ENCODE measurements around the gene FAM20A.
A peak's percentile ranks its signal among the peaks of the same experiment; 100 is the strongest.
"Not testable (repeated sequence)": the region's sequence is repeated elsewhere in the genome, so short reads cannot be mapped to it uniquely, and the experiment has no call there.

Gene FAM20A

DNA sequence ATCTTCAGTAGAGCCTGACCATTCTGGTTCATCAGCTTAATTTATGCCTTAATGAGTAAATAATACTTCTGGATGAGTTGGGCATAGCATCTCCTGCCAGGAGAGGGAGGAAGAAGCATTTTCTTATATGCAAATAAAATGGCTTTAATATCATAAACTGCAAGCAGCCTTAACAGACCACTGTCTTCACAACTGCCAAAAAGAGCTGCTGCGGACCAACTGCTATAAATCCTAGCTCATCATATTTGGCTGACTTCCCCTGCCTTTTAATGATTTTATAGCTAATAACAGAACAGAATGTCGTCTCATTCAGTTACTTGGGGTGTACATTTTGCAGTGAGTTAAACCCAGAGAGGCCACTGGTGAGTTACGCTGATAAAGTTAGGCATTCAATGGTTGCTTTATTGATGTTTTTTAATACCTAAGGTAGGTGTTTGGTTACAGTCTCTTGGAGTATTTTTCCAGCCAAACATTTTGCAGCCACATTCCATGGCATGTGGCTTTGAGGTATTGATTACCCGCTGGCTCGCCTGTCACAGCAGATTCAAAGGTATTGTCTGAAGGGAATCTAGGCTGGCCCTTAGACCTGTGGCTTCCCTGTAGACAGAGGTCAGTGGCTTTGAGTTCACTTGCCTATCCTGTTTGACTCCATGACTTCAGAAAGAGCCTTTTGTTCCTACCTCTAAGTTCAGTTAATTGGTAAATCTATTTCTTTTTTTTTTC, 16.4 kb downstream of the FAM20A start:
- no peaks in the 10 kb centered on the region for H3K27me3 Mint-ChIP-seq
- no peak overlapping the region for H3K4me3 Mint-ChIP-seq
- H3K9me3 Mint-ChIP-seq, result peaks cover 7 to 21% of the 10 kb centered on the region in 2 donors
- ATAC-seq, result no peak
- DNase-seq, result no peak
- H3K27ac Mint-ChIP-seq, result no peak overlapping the region
- H3K4me1 Mint-ChIP-seq, result no peaks in the 10 kb centered on the region

- not testable (repeated sequence) for H3K4me3 Mint-ChIP-seq, H3K9me3 Mint-ChIP-seq, H3K27me3 Mint-ChIP-seq, H3K4me1 Mint-ChIP-seq, DNase-seq, ATAC-seq, H3K27ac Mint-ChIP-seq
Measured at GRCh38 chr17:68582867-68583266, 18.3 kb downstream of the FAM20A start.

DNA sequence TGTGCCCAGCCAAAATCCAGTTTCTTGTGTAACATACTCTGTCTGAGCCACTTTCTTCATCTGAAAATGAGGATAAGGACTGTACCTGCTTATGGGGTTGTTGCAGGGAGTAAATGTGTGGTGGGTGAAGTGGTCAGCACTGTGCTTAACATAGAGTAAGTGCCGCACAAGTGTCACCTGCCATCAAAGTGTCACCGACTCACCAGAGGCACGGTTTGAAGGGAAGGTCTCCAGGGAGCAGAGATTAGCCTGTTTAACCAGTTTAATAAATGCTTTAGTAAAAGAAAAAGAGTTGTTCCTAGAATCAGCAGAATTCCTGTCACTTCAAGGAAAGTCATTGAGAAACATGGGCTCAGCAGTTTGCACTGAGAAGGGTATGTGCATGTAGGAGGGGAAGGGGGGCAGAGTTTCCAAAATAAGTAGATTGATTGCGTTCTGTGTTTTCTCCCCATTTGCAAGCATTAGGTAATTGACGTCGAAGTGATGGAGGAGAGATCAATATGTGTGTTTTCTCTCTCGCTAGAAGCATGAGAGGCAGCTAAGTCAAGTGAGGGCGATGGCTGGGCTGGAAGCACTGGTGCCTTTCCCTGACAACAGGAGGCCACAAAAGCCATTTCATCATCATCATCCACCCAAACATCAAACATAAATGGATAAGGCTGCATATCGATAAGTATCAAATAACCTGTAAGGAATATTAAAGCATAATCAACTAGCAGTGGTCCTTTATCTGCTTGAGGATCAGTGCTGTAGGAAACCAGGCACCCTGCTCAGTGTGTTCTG, 19.1 kb downstream of the FAM20A start:
- Mint-ChIP-seq H3K4me3 (no peak overlapping the region), H3K27me3 (no peaks in the 10 kb centered on the region), H3K9me3 (no peaks in the 10 kb centered on the region), H3K27ac (no peak overlapping the region), H3K4me1 (no peaks in the 10 kb centered on the region)
- ATAC-seq, result no peak
- DNase-seq, result no peak

GRCh38 chr17:68580236-68580770, 20.9 kb downstream of the FAM20A start:
- Mint-ChIP-seq H3K27ac (no peak overlapping the region), H3K4me3 (no peak overlapping the region), H3K27me3 (no peaks in the 10 kb centered on the region), H3K9me3 (no peaks in the 10 kb centered on the region), H3K4me1 (no peaks in the 10 kb centered on the region)
- ATAC-seq (no peak), DNase-seq (no peak)

DNA sequence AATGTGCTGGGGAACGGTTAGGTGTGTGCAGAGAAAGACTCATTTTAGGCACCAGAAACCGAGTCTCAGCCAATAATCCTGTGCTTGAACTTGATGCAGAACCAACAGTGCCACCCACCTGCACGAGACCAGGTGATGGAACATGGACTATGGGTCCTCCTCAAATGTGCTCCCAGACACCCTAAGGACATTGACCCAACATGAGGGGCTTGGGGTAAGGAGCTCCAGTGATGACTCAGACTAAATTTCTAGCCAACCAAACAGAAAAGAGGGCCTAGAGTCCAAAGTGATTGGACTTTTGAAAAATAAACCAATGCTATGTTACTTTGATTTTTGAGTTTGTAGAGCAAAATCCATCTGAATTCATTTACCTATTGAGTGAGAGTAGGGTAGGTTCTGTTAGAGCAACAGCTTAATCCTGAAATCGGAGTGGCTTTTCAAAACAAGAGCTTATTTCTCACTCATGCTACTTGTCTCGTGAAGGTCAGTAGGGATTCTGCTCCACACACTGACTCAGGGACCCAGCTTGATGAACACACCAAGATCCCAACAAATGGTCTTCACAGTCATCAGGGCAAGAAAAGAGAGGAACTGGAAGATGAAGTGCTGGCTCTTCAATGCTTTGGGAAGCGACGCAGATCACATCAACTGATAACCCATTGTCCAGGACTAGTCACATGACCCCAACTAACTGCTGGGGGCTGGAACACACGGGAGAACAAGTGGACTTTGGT, 21.8 kb downstream of the FAM20A start:
- Mint-ChIP-seq H3K27ac (no peak overlapping the region), H3K4me3 (no peak overlapping the region), H3K27me3 (no peaks in the 10 kb centered on the region), H3K9me3 (no peaks in the 10 kb centered on the region), H3K4me1 (no peaks in the 10 kb centered on the region)
- ATAC-seq (no peak), DNase-seq (no peak)

- H3K9me3 Mint-ChIP-seq, result no peaks in the 10 kb centered on the region
- H3K4me1 Mint-ChIP-seq, result no peaks in the 10 kb centered on the region
- DNase-seq (no peak), ATAC-seq (no peak)
- no peak overlapping the region for H3K27ac Mint-ChIP-seq
- no peak overlapping the region for H3K4me3 Mint-ChIP-seq
- H3K27me3 Mint-ChIP-seq, result no peaks in the 10 kb centered on the region
Measured at GRCh38 chr17:68578236-68578635, 22.9 kb downstream of the FAM20A start.

GRCh38 chr17:68577497-68577821, 23.7 kb downstream of the FAM20A start:
- no peaks in the 10 kb centered on the region for H3K27me3 Mint-ChIP-seq
- no peak for DNase-seq
- H3K9me3 Mint-ChIP-seq, result no peaks in the 10 kb centered on the region
- H3K4me1 Mint-ChIP-seq, result no peaks in the 10 kb centered on the region
- no peak overlapping the region for H3K27ac Mint-ChIP-seq
- no peak for ATAC-seq
- H3K4me3 Mint-ChIP-seq, result no peak overlapping the region

- DNase-seq, result no peak
- no peaks in the 10 kb centered on the region for H3K4me1 Mint-ChIP-seq
- no peak for ATAC-seq
- H3K27me3 Mint-ChIP-seq, result no peaks in the 10 kb centered on the region
- H3K4me3 Mint-ChIP-seq, result no peak overlapping the region
- no peak overlapping the region for H3K27ac Mint-ChIP-seq
- no peaks in the 10 kb centered on the region for H3K9me3 Mint-ChIP-seq
Measured at GRCh38 chr17:68576811-68577496, 24.2 kb downstream of the FAM20A start.

DNA sequence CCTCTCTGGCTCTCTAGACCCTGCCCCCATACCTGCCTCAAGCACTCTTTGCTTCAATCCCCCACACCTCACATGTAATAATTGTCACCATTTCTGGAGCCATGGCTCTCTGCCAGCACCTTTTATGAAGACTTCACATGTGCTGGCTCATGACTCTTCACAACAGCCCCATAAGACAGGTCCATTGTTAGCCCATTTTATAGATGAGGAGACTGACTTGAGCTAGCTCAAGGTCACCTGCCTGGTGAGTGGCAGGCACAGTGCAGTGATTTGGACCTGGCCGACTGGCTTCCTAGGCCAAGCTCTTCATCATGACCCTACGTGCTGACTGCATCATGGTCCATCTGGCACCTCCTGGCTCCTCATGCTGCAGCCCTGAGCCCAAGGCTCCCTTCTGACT, 25.0 kb downstream of the FAM20A start:
- Mint-ChIP-seq H3K27me3 (no peaks in the 10 kb centered on the region), H3K9me3 (no peaks in the 10 kb centered on the region), H3K4me3 (no peak overlapping the region), H3K4me1 (no peaks in the 10 kb centered on the region), H3K27ac (no peak overlapping the region)
- ATAC-seq (no peak), DNase-seq (no peak)

DNA sequence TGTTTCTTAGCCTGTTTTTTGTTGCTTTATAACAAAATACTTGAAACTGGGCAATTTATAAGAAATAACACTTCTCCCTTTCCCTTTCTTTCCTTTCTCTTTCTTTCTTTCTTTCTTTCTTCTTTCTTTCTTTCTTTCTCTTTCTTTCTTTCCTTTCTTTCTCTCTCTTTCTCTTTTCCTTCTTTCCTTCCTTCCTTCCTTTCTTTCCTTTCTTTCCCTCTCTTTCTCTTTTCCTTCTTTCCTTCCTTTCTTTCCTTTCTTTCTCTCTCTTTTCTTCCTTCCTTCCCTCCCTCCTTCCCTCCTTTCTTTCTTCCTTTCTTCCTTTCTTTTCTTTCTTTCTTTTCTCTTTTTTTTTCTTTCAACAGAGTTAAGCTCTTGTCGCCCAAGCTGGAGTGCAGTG, 27.8 kb downstream of the FAM20A start:
- DNase-seq (no peak), ATAC-seq (no peak)
- H3K9me3 Mint-ChIP-seq, result no peaks in the 10 kb centered on the region
- H3K4me3 Mint-ChIP-seq, result no peak overlapping the region
- H3K27me3 Mint-ChIP-seq, result no peaks in the 10 kb centered on the region
- H3K27ac Mint-ChIP-seq, result peak overlapping the region in 1 of 2 donors; percentile 1
- no peaks in the 10 kb centered on the region for H3K4me1 Mint-ChIP-seq

- Mint-ChIP-seq H3K4me3 (no peak overlapping the region), H3K27me3 (no peaks in the 10 kb centered on the region), H3K4me1 (no peaks in the 10 kb centered on the region), H3K9me3 (no peaks in the 10 kb centered on the region), H3K27ac (no peak overlapping the region)
- no peak for DNase-seq
- ATAC-seq, result no peak
Measured at GRCh38 chr17:68572138-68572842, 28.9 kb downstream of the FAM20A start.

DNA sequence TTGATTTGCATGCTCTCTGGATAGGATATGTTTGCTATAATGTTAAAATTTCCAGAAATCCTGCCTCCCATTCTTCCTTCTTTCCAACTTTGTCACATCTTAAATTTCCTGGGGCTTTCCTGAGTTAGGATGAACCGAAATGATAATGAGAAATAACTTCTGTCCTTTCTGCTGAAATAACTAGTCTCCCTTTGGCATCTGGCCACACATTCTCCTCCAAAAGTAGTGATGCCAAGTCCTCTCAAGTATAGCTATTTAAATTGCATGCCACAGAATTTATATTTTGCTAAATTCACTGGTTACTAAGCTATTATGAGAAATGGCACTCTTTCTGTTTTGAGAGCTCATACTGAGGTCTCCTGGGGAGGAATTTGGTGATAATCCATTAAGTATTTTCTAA, 30.6 kb downstream of the FAM20A start:
- Mint-ChIP-seq H3K27ac (no peak overlapping the region), H3K4me3 (no peak overlapping the region), H3K27me3 (peaks cover 8% of the 10 kb centered on the region)

DNA sequence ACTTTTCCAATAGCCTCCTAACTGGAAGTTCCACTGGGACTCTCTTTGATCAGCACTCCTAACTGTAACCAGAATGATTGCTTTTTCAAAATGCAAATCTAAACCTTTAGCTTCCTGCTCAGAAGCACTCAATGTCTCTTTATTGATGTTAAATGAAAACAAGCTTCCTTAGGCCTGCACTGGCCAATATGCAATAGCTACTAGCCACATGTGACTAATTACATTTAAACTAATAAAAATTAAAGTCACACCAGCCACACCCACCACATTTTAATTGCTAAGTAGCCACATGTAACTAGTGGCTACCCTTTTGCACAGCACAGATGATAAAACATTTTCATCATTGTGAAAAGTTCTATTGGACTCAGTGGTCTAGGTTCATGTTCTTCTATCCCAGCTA, 31.8 kb downstream of the FAM20A start:
- peaks cover 8% of the 10 kb centered on the region for H3K27me3 Mint-ChIP-seq
- H3K27ac Mint-ChIP-seq, result no peak overlapping the region
- DNase-seq (no peak), ATAC-seq (no peak)
- H3K4me3 Mint-ChIP-seq, result no peak overlapping the region
- H3K9me3 Mint-ChIP-seq, result no peaks in the 10 kb centered on the region
- no peaks in the 10 kb centered on the region for H3K4me1 Mint-ChIP-seq

More for the DNA sequence above, 30.6 kb downstream of the FAM20A start:
- Mint-ChIP-seq H3K9me3 (no peaks in the 10 kb centered on the region), H3K4me1 (no peaks in the 10 kb centered on the region)
- DNase-seq (no peak), ATAC-seq (no peak)

- ATAC-seq, result no peak
- no peak overlapping the region for H3K4me3 Mint-ChIP-seq
Measured at GRCh38 chr17:68568581-68568980, 32.6 kb downstream of the FAM20A start.

GRCh38 chr17:68567581-68567980, 33.6 kb downstream of the FAM20A start:
- Mint-ChIP-seq H3K4me3 (no peak overlapping the region), H3K9me3 (no peaks in the 10 kb centered on the region), H3K27ac (no peak overlapping the region), H3K4me1 (no peaks in the 10 kb centered on the region), H3K27me3 (peaks cover 8% of the 10 kb centered on the region)
- ATAC-seq (no peak), DNase-seq (no peak)

More at GRCh38 chr17:68568581-68568980, 32.6 kb downstream of the FAM20A start:
- no peaks in the 10 kb centered on the region for H3K9me3 Mint-ChIP-seq
- H3K27ac Mint-ChIP-seq, result no peak overlapping the region
- peaks cover 8% of the 10 kb centered on the region for H3K27me3 Mint-ChIP-seq
- H3K4me1 Mint-ChIP-seq, result no peaks in the 10 kb centered on the region
- no peak for DNase-seq

Data from stimulated activated naive CD8-positive, alpha-beta T cell treated with anti-CD3 and anti-CD28 coated beads, Interleukin-15, amount 100 ng/mL, for 72 hours (primary cell).